Measurements from ENCODE around the gene CPAMD8. TPM values are rescaled to one million over a fixed set of nuclear protein-coding genes. Genes with fewer than 3 reads are reported as not detected.
"Not testable (repeated sequence)": the region's sequence is repeated elsewhere in the genome, so short reads cannot be mapped to it uniquely, and the experiment has no call there.

CPAMD8 gene
- total and polyA plus RNA-seq, 2 donors (not counting 1 experiment from before 2014, with no cell fraction given): 0.14 to 1.7 TPM

GRCh38 chr19:17027535-17027975 lies 945 bp upstream of the CPAMD8 start:
- no peak overlapping the region for H3K4me2 ChIP-seq (ENCODE audit: extremely low read depth, insufficient read depth, low read length)
- no peak overlapping the region for H2AFZ ChIP-seq (ENCODE audit: low read length)
- H4K20me1 ChIP-seq (ENCODE audit: control insufficient read depth, extremely low read depth, insufficient read depth, low read length): no peaks in the 10 kb centered on the region
- H3K27ac ChIP-seq (ENCODE audit: insufficient read depth, low read length): no peak overlapping the region
- H3K9me3 ChIP-seq (ENCODE audit: control insufficient read depth, insufficient read depth, low read depth, low read length): no peaks in the 10 kb centered on the region
- TF ChIP-seq CTCF (conservative IDR thresholded peaks at IDR 0.05 in 1 of 2, IDR thresholded peaks at IDR 0.05 in 1 of 2; ENCODE audit: low read depth in 1 of 2, low read length in 2 of 2) (no peak), EZH2 (IDR thresholded peaks at IDR 0.05; ENCODE audit: low read length, missing control alignments) (no peak)
- H3K9ac ChIP-seq (ENCODE audit: insufficient read depth, low read length): no peak overlapping the region
- no peaks in the 10 kb centered on the region for H3K79me2 ChIP-seq (ENCODE audit: control insufficient read depth, insufficient read depth, low read length)
- H3K27me3 ChIP-seq (ENCODE audit: control insufficient read depth, insufficient read depth, low read length): peaks cover 22% of the 10 kb centered on the region
- no peaks in the 10 kb centered on the region for H3K4me1 ChIP-seq (ENCODE audit: control insufficient read depth, extremely low read depth, insufficient read depth, low read length)
- H3K4me3 ChIP-seq (replicated peaks in 1 of 4; ENCODE audit: control extremely low read depth in 1 of 4, insufficient read depth in 1 of 4, low read depth in 3 of 4, low read length in 4 of 4): no peak overlapping the region
- no peak for DNase-seq (ENCODE audit: low read depth in 2 of 2)
- no peaks in the 10 kb centered on the region for H3K36me3 ChIP-seq (ENCODE audit: control insufficient read depth, insufficient read depth, low read length)

DNA sequence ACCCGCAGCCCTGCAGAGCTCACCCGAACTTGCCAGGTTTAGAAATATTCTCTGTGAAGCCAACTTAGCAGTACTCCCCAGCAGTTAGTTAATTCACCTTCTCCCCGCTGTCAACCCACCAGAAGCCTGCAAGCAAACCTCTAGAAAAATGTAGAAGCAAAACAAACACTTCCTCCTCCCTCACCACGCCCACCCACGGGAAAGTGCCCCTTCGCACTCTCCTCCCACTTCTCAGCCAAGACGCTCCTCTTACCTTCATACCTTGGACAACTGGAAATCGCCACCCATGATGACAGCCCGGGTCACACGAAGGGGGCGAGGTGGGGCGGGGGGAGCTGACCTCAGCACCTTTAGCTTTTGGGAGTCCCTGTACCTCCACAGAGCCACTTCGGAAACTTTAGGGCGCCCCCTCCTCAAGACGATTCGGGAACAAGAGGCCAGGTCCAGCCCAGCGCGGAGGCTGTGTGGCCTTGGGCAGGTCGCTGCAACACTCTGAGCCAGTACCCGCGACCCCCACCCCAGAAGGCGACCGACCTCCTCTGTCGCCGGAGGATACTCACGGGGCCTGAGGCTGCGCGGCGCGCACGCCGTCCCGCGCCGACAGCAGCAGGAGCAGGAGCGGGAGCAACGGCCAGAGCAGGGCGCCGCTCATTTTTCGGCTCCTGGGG lies 485 bp downstream of the CPAMD8 start:
- peaks cover 22% of the 10 kb centered on the region for H3K27me3 ChIP-seq (ENCODE audit: control insufficient read depth, insufficient read depth, low read length)
- no peaks in the 10 kb centered on the region for H3K4me1 ChIP-seq (ENCODE audit: control insufficient read depth, extremely low read depth, insufficient read depth, low read length)
- H3K9me3 ChIP-seq (ENCODE audit: control insufficient read depth, insufficient read depth, low read depth, low read length): no peaks in the 10 kb centered on the region
- H3K79me2 ChIP-seq (ENCODE audit: control insufficient read depth, insufficient read depth, low read length): no peaks in the 10 kb centered on the region
- no peak overlapping the region for H3K4me2 ChIP-seq (ENCODE audit: extremely low read depth, insufficient read depth, low read length)
- H4K20me1 ChIP-seq (ENCODE audit: control insufficient read depth, extremely low read depth, insufficient read depth, low read length): no peaks in the 10 kb centered on the region
- H3K36me3 ChIP-seq (ENCODE audit: control insufficient read depth, insufficient read depth, low read length): no peaks in the 10 kb centered on the region
- H3K9ac ChIP-seq (ENCODE audit: insufficient read depth, low read length): no peak overlapping the region
- no peak for DNase-seq (ENCODE audit: low read depth in 2 of 2)
- no peak overlapping the region for H3K4me3 ChIP-seq (replicated peaks in 1 of 4; ENCODE audit: control extremely low read depth in 1 of 4, insufficient read depth in 1 of 4, low read depth in 3 of 4, low read length in 4 of 4)
- H3K27ac ChIP-seq (ENCODE audit: insufficient read depth, low read length): no peak overlapping the region
- TF ChIP-seq EZH2 (IDR thresholded peaks at IDR 0.05; ENCODE audit: low read length, missing control alignments): peak; percentile 84
- no peak for TF ChIP-seq CTCF (conservative IDR thresholded peaks at IDR 0.05 in 1 of 2, IDR thresholded peaks at IDR 0.05 in 1 of 2; ENCODE audit: low read depth in 1 of 2, low read length in 2 of 2)
- no peak overlapping the region for H2AFZ ChIP-seq (ENCODE audit: low read length)

- Histone ChIP-seq H3K4me1 (ENCODE audit: control insufficient read depth, extremely low read depth, insufficient read depth, low read length) (no peaks in the 10 kb centered on the region), H3K36me3 (ENCODE audit: control insufficient read depth, insufficient read depth, low read length) (no peaks in the 10 kb centered on the region), H3K4me2 (ENCODE audit: extremely low read depth, insufficient read depth, low read length) (no peak overlapping the region), H3K27me3 (ENCODE audit: control insufficient read depth, insufficient read depth, low read length) (peaks cover 22% of the 10 kb centered on the region), H2AFZ (ENCODE audit: low read length) (no peak overlapping the region), H3K79me2 (ENCODE audit: control insufficient read depth, insufficient read depth, low read length) (no peaks in the 10 kb centered on the region), H3K27ac (ENCODE audit: insufficient read depth, low read length) (no peak overlapping the region), H3K9me3 (ENCODE audit: control insufficient read depth, insufficient read depth, low read depth, low read length) (no peaks in the 10 kb centered on the region), H3K9ac (ENCODE audit: insufficient read depth, low read length) (no peak overlapping the region), H3K4me3 (replicated peaks in 1 of 4; ENCODE audit: control extremely low read depth in 1 of 4, insufficient read depth in 1 of 4, low read depth in 3 of 4, low read length in 4 of 4) (no peak overlapping the region), H4K20me1 (ENCODE audit: control insufficient read depth, extremely low read depth, insufficient read depth, low read length) (no peaks in the 10 kb centered on the region)
- no peak for TF ChIP-seq EZH2 (IDR thresholded peaks at IDR 0.05; ENCODE audit: low read length, missing control alignments)
- no peak for TF ChIP-seq CTCF (conservative IDR thresholded peaks at IDR 0.05 in 1 of 2, IDR thresholded peaks at IDR 0.05 in 1 of 2; ENCODE audit: low read depth in 1 of 2, low read length in 2 of 2)
- DNase-seq (ENCODE audit: low read depth in 2 of 2): no peak
These were observed 1.2 kb downstream of the CPAMD8 start for GRCh38 chr19:17025361-17025760.

GRCh38 chr19:17024941-17025340 lies 1.7 kb downstream of the CPAMD8 start:
- not testable (repeated sequence) for H3K4me2 ChIP-seq (ENCODE audit: extremely low read depth, insufficient read depth, low read length); H3K4me3 ChIP-seq (replicated peaks in 1 of 4; ENCODE audit: control extremely low read depth in 1 of 4, insufficient read depth in 1 of 4, low read depth in 3 of 4, low read length in 4 of 4); H4K20me1 ChIP-seq (ENCODE audit: control insufficient read depth, extremely low read depth, insufficient read depth, low read length); H3K9me3 ChIP-seq (ENCODE audit: control insufficient read depth, insufficient read depth, low read depth, low read length); H3K4me1 ChIP-seq (ENCODE audit: control insufficient read depth, extremely low read depth, insufficient read depth, low read length); H3K27ac ChIP-seq (ENCODE audit: insufficient read depth, low read length); H2AFZ ChIP-seq (ENCODE audit: low read length); DNase-seq (ENCODE audit: low read depth in 2 of 2); H3K36me3 ChIP-seq (ENCODE audit: control insufficient read depth, insufficient read depth, low read length); H3K9ac ChIP-seq (ENCODE audit: insufficient read depth, low read length); H3K79me2 ChIP-seq (ENCODE audit: control insufficient read depth, insufficient read depth, low read length)
- peaks cover 22% of the 10 kb centered on the region for H3K27me3 ChIP-seq (ENCODE audit: control insufficient read depth, insufficient read depth, low read length)

All from fibroblast of lung (primary cell).